Activated T-cell treated with anti-CD3 and anti-CD28 coated beads for 24 hours (primary cell): ENCODE results near the gene FBXW12.
A peak's percentile ranks its signal among the peaks of the same experiment; 100 is the strongest.

ENCODE experiments used
- DNase-seq: peaks from one replicate; pipeline ENCODE4 v3.0.0-alpha.2; 2020; ENCODE audit warnings: low read depth

Gene FBXW12

DNA sequence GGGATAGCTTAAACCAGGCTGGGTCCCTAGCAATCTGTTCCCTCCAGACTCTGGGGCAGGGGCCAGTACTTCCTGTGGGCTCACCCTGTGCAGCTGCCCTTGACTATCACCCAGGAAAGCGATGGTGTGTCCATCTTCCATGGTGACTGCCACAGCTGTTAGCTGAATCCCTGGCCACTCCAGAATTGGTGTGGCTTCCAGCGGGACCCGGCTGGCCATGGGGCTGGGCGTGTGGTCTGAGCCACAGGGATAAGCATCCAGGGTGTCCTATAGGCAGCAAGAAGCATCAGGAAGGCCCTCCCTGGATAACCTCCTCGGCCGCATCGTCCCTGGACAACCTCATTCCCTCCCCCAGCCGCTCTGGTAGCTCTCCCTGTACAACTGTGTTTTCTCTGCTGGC, 50.7 kb downstream of the FBXW12 start:
- DNase-seq: no peak

DNA sequence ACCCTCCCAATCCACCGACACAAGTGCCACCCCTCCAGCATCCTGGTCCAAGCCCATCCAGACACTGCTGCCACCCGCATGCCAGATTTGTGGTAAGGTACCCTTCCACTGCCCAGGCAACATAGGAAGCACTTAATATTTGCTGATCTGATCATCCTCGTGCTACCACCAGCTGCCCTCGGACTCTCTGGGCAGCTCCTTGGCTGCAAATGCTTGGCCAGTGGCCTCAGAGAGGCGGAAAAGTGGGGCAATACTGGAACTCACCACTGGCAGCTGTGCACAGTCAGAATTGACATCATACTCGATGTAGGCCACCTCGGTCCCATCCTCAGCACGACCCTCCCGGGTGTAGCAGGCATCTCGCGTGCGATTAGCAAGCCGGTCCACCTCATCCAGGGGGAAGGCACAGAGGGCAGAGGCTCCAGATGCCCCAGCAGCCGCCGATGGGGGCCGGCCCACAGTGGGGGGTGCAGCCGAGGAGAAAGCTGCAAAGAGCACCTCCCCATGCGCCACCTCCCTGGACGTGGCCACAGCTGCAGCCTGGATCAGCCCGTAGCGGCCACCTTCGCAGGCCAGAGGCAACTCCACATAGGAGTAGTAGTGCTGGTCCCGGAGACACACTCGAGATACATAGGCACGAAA, 51.3 kb downstream of the FBXW12 start:
- DNase-seq: no peak

DNA sequence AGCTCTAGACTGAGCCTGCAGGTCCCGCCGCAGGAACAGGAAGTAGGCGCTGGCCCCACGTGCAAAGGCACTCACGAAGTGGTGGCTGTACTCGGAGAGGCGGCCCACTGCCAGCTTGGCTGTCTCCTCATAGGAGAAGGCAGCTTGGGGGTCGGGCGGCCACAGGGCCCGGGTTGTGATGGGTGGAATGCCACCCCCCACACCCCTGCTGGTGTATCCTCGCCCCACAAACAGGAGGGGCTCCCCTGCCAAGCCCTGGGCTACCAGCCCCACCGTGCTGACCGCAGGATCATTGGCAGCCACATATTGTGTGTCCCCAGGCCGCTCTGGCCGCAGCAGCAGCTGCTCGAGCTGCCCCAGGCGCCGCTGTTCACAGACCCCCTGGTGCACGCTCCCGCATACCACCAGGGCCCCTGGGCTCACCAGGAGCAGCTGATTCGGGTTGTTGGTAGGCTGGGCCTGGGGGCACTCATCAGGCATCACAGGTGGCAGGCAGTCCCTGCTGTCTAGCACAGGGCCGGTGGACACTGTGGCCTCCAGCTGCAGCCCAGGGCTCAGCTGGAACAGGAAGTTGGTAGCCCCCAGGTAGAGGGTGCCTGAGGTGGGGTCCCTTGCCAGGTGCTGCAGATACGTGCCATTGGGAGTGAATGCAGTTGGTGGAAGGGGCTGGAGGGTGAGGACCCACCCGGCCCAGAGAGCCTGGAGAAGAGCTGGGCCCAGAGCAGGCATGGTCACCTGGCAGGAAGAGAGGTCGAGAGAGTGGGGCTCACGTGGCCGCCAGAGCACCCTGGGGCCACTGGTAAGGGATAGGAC, 52.1 kb downstream of the FBXW12 start:
- no peak for DNase-seq

GRCh38 chr3:48425281-48425812, 53.3 kb downstream of the FBXW12 start:
- DNase-seq: no peak

DNA sequence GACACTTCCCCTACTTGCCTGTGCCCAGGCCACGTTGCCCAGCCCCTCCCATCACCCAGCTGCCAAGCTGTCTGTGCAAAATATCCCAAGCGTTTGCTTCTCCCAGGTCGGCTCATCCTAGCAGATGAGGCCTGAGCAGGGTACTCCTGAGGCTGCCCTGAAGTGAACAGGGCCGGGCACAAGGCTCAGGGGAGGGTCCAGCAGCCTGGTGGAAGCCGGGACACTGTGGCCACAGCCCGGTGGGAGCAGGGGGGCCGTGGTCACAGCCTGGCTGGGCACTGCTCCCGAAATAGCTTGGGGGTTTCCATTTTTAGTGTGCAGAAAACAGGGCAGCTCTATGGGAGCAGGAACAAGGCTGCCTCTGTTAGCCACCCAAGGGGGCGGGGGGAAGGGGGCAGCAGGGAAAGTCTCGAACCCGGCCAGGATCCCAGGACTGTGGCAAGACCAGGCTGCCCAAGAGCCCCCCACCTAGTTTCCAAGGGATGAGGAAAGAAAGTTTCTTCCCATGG, 54.4 kb downstream of the FBXW12 start:
- no peak for DNase-seq

DNA sequence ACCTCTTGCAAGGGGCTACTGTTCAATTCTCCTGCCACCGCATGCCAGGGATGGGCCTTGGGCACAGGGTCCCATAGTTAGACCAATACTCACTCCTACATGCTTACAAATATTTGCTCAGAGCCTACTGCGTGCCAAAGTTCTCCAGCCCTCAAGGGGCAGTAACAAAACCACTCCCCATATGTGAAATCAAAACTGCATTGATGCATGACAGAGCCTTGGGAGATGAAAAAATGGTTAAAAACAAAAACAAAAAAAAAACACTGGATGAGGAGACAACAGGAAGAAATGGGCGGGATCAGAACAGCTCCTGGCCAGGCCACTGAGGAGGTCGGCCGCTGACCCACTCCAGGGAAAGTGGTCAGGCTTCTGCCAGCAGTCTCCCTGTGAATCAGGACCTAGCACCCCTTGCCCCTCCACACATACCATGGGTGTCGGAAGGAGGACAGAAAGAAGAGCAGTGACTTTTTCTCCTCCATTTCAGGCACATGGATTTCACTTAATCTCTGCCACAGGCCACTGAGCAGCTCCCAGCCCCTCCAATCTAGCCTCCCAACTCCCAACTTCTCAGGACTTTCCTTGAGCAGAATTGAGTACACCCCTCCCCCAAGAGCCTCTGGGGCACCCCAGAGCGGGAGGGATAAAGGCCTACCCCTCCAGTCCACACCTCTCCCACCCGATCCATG, 55.1 kb downstream of the FBXW12 start:
- no peak for DNase-seq

DNA sequence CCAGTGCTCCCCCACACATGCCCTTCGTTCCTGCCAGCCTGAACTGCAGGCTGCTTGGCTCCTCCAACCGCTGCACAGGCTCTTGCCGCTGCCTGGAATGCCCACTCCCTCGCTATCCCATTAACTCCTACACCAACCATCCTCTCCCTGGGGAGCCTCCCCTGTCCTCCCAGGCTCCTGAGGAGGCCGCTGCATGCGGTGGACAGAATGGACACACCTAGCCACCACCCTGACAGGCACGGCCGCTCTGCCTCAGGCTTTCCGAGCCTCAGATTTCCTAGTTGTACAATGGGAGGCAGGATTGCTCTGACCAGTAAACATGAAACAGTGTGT, 55.6 kb downstream of the FBXW12 start:
- no peak for DNase-seq

DNA sequence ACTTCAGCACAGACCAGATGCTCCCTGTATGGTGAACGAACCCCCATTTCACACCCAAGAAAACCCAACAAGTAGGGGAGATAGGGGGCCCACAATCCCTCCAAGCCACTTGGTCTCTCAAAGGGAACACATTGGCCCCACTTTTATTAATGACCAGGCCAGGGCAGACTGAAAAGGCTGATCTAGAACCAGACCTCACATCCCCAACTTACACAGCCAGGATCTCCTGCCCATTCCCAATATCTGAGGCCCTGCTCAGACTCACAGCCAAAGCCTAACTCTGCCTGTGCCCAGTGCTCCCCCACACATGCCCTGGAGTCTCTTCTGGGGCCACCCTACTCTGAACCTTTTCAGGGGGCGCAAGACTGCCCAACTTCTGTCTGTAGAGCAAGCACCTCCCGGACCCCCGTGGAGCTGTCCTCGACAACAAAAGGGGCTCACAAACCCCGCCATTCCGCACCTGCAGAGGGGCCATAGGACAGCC, 56.1 kb downstream of the FBXW12 start:
- DNase-seq: no peak

- DNase-seq: no peak
Observed at GRCh38 chr3:48428572-48429316, 56.7 kb downstream of the FBXW12 start.

DNA sequence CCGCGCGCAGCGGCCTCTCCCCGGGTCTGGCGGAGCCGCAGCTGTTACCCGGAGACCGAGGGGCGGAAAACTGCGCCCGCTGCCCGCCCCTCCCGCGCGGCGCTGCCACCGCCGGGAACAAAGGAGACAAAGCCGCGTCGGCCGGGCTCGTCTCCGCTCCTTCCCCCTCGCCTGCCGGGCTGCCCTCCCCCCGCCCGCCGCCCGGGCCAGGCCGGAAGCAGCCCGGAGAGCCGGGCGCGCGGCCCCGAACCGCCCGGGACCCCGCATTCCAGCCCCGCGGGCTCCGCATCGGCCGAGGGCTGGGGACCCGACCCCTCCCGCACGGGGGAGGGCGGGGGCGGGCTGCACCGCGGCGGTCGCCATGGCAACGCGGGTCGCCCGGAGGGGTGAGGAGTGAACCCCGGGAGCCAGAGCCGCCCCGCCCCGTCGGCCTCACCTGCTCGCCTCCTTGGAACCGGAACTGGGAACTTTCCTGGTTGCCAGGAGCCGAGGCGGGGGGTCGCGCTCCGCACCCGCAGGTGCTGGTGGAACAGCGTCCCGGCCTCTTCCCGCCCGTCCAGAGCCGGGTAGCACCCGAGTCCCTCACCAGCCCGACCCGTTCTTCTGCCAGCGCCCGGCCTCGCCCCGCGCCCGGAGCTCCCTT, 57.4 kb downstream of the FBXW12 start:
- DNase-seq: peak; percentile 39

DNA sequence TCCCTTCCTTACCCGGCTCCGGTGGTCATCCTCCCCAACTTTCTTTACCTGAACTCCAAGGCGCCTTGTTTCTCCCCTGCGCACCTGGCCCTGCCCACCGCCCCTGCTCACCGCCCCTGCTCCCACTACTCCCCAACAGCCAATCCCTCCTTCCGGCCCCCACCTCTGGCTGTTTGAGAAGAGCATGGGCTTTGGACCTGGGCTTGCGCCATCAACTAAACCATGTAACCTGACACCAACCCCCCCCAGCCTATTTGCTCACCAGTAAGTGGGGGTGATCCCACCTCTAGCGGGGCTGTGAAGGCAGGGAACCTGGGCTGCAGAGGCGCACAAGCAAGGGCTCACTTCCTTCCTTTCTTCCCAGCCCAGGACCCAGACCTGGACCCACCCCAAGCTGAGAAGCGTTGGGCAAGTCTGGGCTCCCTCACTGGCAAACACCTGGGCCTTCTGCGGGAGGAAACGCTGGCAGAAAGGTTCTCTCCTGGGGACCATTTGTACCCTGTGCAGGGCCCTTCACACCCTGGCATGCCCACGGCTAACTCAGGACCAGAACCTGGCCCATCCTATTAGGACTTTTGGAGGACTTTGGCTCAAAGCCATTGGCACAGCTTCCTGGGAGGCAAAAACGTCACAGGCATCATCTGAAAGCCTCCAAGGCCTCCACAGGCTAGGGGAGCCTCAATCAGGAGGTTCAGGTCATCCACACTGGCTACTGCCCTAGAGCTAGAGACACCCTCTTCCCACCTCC, 58.1 kb downstream of the FBXW12 start, which contains the start of gene PLXNB1:
TSS of gene PLXNB1 (minus strand) at position 127 of the 748 bp plus-strand sequence. CDS start 5,475 bp downstream, outside the sequence.
- no peak for DNase-seq

DNA sequence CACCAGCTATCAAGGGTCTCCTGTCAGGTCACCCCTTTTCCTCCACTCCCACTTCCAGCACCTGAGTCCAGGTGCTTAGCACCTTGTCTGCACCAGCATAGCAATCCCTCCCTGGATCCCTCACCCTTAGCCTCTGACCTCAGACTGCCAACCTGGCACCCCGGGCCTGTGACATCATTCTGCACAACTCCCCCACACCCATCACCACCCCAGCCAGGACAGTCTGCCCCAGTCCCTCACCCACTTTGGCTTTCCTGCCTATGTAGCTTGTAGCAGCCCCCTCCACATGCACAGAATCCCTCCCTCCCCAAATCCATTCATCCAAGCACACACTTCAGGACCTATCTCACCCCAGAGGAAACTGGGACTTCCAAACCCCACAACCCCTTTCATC, 58.7 kb downstream of the FBXW12 start:
- DNase-seq: no peak

GRCh38 chr3:48431224-48432029, 59.4 kb downstream of the FBXW12 start:
- DNase-seq: no peak

DNA sequence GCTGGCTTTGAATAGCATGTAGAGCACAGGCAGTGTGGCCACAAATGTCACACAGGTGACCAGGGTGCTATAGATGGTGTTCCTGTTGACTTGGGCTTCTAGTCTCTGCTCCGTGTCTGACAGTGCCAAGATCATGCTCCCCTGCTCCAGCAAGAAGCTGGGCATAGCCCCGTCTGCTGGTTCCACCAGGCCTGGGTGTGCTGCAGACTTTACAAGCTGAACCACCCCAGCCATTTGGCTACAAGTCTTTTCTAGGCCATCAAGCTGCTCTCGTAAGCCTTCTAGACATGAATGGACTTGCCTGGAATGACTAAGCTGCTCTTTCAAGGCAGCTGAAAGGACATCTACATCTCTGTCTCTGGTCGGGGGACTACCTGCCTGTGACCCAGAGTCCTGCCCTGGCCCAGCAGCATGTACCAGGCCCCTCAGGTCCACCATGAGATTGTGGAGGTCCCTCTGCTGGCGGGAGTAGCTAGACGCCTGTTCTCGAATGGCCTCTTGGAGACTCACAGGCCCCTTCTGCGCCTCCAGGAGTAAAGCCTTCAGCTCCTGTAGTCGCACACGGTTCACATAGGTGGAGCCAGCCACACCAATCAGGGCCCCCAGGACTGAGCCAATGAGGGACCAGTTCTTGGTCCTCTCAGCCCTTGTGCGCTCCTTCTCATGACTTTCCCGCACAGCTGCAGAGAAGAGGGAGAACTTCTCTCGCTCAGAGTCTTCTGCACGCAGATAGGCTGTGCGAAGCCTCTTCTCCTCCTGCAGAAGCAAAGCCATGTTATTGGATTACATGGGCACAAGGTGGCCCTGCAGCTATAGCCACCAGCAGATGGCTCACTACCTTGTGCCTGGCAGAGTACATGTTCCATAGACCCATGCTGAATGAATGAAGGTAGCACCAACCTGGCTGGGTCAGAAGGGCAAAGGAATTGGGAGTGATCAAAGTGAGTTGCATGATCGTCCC, 60.7 kb downstream of the FBXW12 start:
- DNase-seq: no peak

- DNase-seq: no peak
Observed at GRCh38 chr3:48433472-48434118, 61.6 kb downstream of the FBXW12 start.

DNA sequence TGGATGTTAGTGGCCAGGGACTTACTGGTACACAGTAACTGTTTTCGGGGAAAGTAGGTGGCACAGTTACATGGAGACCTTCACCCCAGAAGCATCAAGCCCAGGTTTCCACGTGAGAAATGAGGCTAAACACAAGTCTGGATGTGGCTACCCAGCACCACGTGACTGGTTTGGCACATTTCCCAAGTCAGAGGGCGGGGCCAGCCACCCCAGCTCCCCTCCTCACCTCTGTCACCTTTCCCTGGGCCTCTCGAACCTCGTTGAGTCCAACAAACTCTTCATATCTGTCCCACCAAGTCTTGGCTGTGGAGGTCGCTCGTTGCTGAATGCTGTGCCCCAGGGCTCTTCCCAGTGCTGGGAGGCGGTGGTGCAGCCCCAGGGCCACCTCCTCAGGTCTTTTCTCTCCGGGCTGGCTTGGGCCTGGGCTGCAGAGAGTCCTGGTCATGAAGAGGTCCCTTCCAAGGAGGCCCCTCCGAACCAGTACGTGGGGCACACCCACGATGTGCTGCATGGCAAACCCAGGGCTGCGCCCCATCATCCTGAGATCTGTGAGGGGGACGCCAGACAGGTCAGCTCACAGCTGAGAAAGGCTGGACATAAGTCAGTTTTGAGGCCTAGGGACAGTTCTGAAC, 62.7 kb downstream of the FBXW12 start:
- no peak for DNase-seq

GRCh38 chr3:48435223-48435595, 63.2 kb downstream of the FBXW12 start:
- DNase-seq: no peak
